Breast epithelium (tissue), 4 donors: ENCODE measurements around the gene SPDEF. TPM values are rescaled to one million over a fixed set of nuclear protein-coding genes. Genes with fewer than 3 reads are reported as not detected.

Source experiments
- DNase-seq, 2 donors: peaks; one replicate each; pipeline ENCODE4 v3.0.0-alpha.2; 2019; ENCODE audit warnings: low spot score in 2 of 2
- H3K27ac ChIP-seq, 2 donors: fragments of 200-600 bp; sonication (generic) in 1 of 2; one replicate each; pipeline ENCODE4 v1.5.1; 2016 to 2019; ENCODE audit warnings: mild to moderate bottlenecking in 1 of 2
- H3K27me3 ChIP-seq, 2 donors: fragments of 200-600 bp; sonication (generic) in 1 of 2; one replicate each; pipeline versions ENCODE4 v1.5.1 to v1.6.0; 2017 to 2019; ENCODE audit warnings: control low read depth in 1 of 2, mild to moderate bottlenecking in 1 of 2
- H3K36me3 ChIP-seq: fragments of 200-600 bp; one replicate; pipeline ENCODE4 v1.5.1; 2019
- H3K4me1 ChIP-seq, 2 donors: fragments of 200-600 bp; sonication (generic); one replicate each; pipeline ENCODE4 v1.5.1; 2016 to 2019; ENCODE audit warnings: control low read depth in 1 of 2
- H3K4me3 ChIP-seq, 3 donors: fragments of 200-600 bp; sonication (generic); 1 replicate in 2 of 3; 2 replicates in 1 of 3; pipeline ENCODE4 v1.5.1; 2016 to 2019; ENCODE audit warnings: mild to moderate bottlenecking in 3 of 3, moderate library complexity in 2 of 3
- H3K9me3 ChIP-seq, 2 donors: fragments of 200-600 bp; sonication (generic) in 1 of 2; one replicate each; pipeline ENCODE4 v1.5.1; 2016 to 2019; ENCODE audit warnings: control low read depth in 1 of 2
- CTCF ChIP-seq, 3 donors: fragments of 450-650 bp; IDR thresholded peaks; one replicate each; pipeline ENCODE4 v1.5.1; 2016 to 2017; ENCODE audit warnings: antibody characterized with exemption in 3 of 3, mild to moderate bottlenecking in 3 of 3, moderate library complexity in 3 of 3
- POLR2A ChIP-seq: fragments of 450-650 bp; IDR thresholded peaks from one replicate; pipeline ENCODE4 v1.6.1; 2016; ENCODE audit warnings: antibody characterized with exemption, mild to moderate bottlenecking, moderate library complexity
- POLR2AphosphoS5 ChIP-seq, 3 donors: sonication (generic); formaldehyde crosslinking; IDR thresholded peaks; one replicate each; pipeline ENCODE4 v1.6.1; 2017; ENCODE audit warnings: antibody characterized with exemption in 3 of 3
- intact Hi-C: fragments of 100-400 bp; cut with DNase I; formaldehyde crosslinking; loops from one replicate; pipeline ENCODE4 v1.15.1; 2023; ENCODE audit warnings: low total_unique reads
- total RNA-seq, 3 donors: library from RNA; depleted of rRNA; stranded (reverse); fragments of >200 nt; gene quantifications; one replicate each; pipeline ENCODE4 v1.1.0, GENCODE V29; 2016

SPDEF gene
- total RNA-seq, 3 donors from 2014 or later = 0.48 to 123 (median 89.0) TPM

- no peak for DNase-seq
- intact Hi-C loops = no loop called here
- H3K4me1 ChIP-seq = no peaks in the 10 kb centered on the region
- TF ChIP-seq POLR2AphosphoS5 (IDR thresholded peaks at IDR 0.05) = no peak
- TF ChIP-seq POLR2A = no peak
- TF ChIP-seq CTCF (IDR thresholded peaks at IDR 0.05) = no peak
- H3K4me3 ChIP-seq = no peak overlapping the region
- no peaks in the 10 kb centered on the region for H3K9me3 ChIP-seq
- no peak overlapping the region for H3K27ac ChIP-seq
- H3K36me3 ChIP-seq = no peaks in the 10 kb centered on the region
- no peaks in the 10 kb centered on the region for H3K27me3 ChIP-seq
Measured at GRCh38 chr6:34509782-34510181, 46.3 kb downstream of the SPDEF start.

GRCh38 chr6:34508425-34508824 lies 47.7 kb downstream of the SPDEF start:
- Histone ChIP-seq H3K4me3 (no peak overlapping the region), H3K27me3 (no peaks in the 10 kb centered on the region), H3K27ac (no peak overlapping the region), H3K36me3 (no peaks in the 10 kb centered on the region), H3K9me3 (no peaks in the 10 kb centered on the region), H3K4me1 (no peaks in the 10 kb centered on the region)
- no peak for DNase-seq
- TF ChIP-seq POLR2A (no peak), CTCF (IDR thresholded peaks at IDR 0.05) (no peak), POLR2AphosphoS5 (IDR thresholded peaks at IDR 0.05) (no peak)
- intact Hi-C loops = no loop called here

- intact Hi-C loops = no loop called here
- H3K27ac ChIP-seq = no peak overlapping the region
- no peaks in the 10 kb centered on the region for H3K27me3 ChIP-seq
- no peaks in the 10 kb centered on the region for H3K4me1 ChIP-seq
- TF ChIP-seq POLR2A (no peak), CTCF (IDR thresholded peaks at IDR 0.05) (no peak), POLR2AphosphoS5 (IDR thresholded peaks at IDR 0.05) (no peak)
- DNase-seq = no peak
- H3K4me3 ChIP-seq = no peak overlapping the region
- H3K9me3 ChIP-seq = peaks cover 2 to 7% of the 10 kb centered on the region in 2 donors
- H3K36me3 ChIP-seq = no peaks in the 10 kb centered on the region
Measured at GRCh38 chr6:34506718-34507117, 49.4 kb downstream of the SPDEF start.

- intact Hi-C loops = no loop called here
- Histone ChIP-seq H3K27me3 (no peaks in the 10 kb centered on the region), H3K4me3 (no peak overlapping the region), H3K27ac (no peak overlapping the region), H3K4me1 (no peaks in the 10 kb centered on the region), H3K36me3 (no peaks in the 10 kb centered on the region), H3K9me3 (peaks cover 9 to 25% of the 10 kb centered on the region in 2 donors)
- no peak for DNase-seq
- TF ChIP-seq POLR2A = no peak
- TF ChIP-seq POLR2AphosphoS5 (IDR thresholded peaks at IDR 0.05) = no peak
- no peak for TF ChIP-seq CTCF (IDR thresholded peaks at IDR 0.05)
Measured at GRCh38 chr6:34497411-34497810, 58.7 kb downstream of the SPDEF start.

- no peak for DNase-seq
- no peaks in the 10 kb centered on the region for H3K36me3 ChIP-seq
- H3K4me1 ChIP-seq = no peaks in the 10 kb centered on the region
- intact Hi-C loops = no loop called here
- TF ChIP-seq CTCF (IDR thresholded peaks at IDR 0.05) (no peak), POLR2A (no peak), POLR2AphosphoS5 (IDR thresholded peaks at IDR 0.05) (no peak)
- no peaks in the 10 kb centered on the region for H3K27me3 ChIP-seq
- no peak overlapping the region for H3K4me3 ChIP-seq
- peaks cover 6 to 18% of the 10 kb centered on the region in 2 donors for H3K9me3 ChIP-seq
- H3K27ac ChIP-seq = no peak overlapping the region
Measured at GRCh38 chr6:34496103-34496685, 59.9 kb downstream of the SPDEF start.
